ENCODE results near the gene SERPINE1. TPM values are rescaled to one million over a fixed set of nuclear protein-coding genes. Genes with fewer than 3 reads are reported as not detected.
A peak's percentile ranks its signal among the peaks of the same experiment; 100 is the strongest.

Gene SERPINE1
- total and polyA plus RNA-seq, 2 of the 4 experiments (the other 2 are of a cell fraction) = 1,441 to 2,783 TPM

DNA sequence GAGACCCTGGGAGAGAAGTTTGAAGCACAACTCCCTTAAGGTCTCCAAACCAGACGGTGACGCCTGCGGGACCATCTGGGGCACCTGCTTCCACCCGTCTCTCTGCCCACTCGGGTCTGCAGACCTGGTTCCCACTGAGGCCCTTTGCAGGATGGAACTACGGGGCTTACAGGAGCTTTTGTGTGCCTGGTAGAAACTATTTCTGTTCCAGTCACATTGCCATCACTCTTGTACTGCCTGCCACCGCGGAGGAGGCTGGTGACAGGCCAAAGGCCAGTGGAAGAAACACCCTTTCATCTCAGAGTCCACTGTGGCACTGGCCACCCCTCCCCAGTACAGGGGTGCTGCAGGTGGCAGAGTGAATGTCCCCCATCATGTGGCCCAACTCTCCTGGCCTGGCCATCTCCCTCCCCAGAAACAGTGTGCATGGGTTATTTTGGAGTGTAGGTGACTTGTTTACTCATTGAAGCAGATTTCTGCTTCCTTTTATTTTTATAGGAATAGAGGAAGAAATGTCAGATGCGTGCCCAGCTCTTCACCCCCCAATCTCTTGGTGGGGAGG, 10.8 kb downstream of the SERPINE1 start:
- POLR2A ChIA-PET (ENCODE audit: unreplicated experiment) = no interaction called here
- Histone ChIP-seq H2BK5ac (ENCODE audit: low read depth, low read length, poor library complexity, severe bottlenecking) (peak overlapping the region; percentile 88), H3K4me2 (ENCODE audit: low read depth, low read length) (no peak overlapping the region), H3K4me1 (ENCODE audit: control insufficient read depth, insufficient read depth, low read length) (peaks cover 22% of the 10 kb centered on the region; the same call in 1 of the 2 replicates), H3K14ac (replicated peaks; ENCODE audit: low read depth, low read length) (peak overlapping the region; percentile 89), H3K27me3 (ENCODE audit: control insufficient read depth, insufficient read depth, low read length) (no peaks in the 10 kb centered on the region), H3K9me3 (ENCODE audit: control insufficient read depth, insufficient read depth, low read length) (no peaks in the 10 kb centered on the region), H3K4me3 (ENCODE audit: insufficient read depth, low read depth, low read length) (no peak overlapping the region), H2BK120ac (ENCODE audit: low read depth, low read length) (peak overlapping the region; percentile 92), H2BK15ac (ENCODE audit: low read depth, low read length) (peak overlapping the region; percentile 64; the same call in 2 of the 3 replicates), H2AK5ac (ENCODE audit: low read depth, low read length) (peak overlapping the region; percentile 90), H3K23ac (ENCODE audit: low read depth, low read length) (peak overlapping the region; percentile 72; the same call in 1 of the 2 replicates), H3K9me1 (ENCODE audit: insufficient read depth, low read length) (peaks cover 8% of the 10 kb centered on the region), H3K27ac (ENCODE audit: insufficient read depth, low read length) (peak overlapping the region; percentile 70), H2BK20ac (ENCODE audit: low read depth, low read length) (peak overlapping the region; percentile 86), H3K18ac (ENCODE audit: low read depth, low read length) (peak overlapping the region; percentile 3; the same call in 1 of the 2 replicates), H3K36me3 (ENCODE audit: control insufficient read depth, insufficient read depth, low read length) (peaks cover 32% of the 10 kb centered on the region), H2AFZ (replicated peaks; ENCODE audit: low read length, poor library complexity) (peak overlapping the region; percentile 65), H3K56ac (ENCODE audit: extremely low read depth, insufficient read depth, low read length) (peak overlapping the region; percentile 76), H4K5ac (ENCODE audit: low read depth, low read length) (peak overlapping the region; percentile 28; the same call in 1 of the 2 replicates), H2AK9ac (replicated peaks; ENCODE audit: low read depth, low read length, poor library complexity) (peak overlapping the region; percentile 88), H3K9ac (ENCODE audit: low read depth, low read length) (peak overlapping the region; percentile 21; the same call in 1 of the 2 replicates), H3K4ac (ENCODE audit: low read depth, low read length) (peak overlapping the region; percentile 89), H3K79me1 (ENCODE audit: low read depth in 1 of 2, low read length in 2 of 2) (peaks cover 8 to 30% of the 10 kb centered on the region in 2 experiments; a peak in 3 of 4 replicates), H4K91ac (ENCODE audit: insufficient read depth, low read depth, low read length) (peak overlapping the region; percentile 69), H4K8ac (ENCODE audit: low read depth in 2 of 2, low read length in 2 of 2) (peak overlapping the region; percentile 77 to 81), H4K20me1 (ENCODE audit: insufficient read depth, low read length) (peaks cover 38% of the 10 kb centered on the region)
- TF ChIP-seq MAZ (IDR thresholded peaks at IDR 0.05; ENCODE audit: borderline replicate concordance, low read depth, low read length) (peak; percentile 13; the same call in 1 of the 2 replicates), BHLHE40 (IDR thresholded peaks at IDR 0.05; ENCODE audit: low read depth, low read length) (peak; percentile 10; the same call in 1 of the 2 replicates)
- TF ChIP-seq, protein P1, sequence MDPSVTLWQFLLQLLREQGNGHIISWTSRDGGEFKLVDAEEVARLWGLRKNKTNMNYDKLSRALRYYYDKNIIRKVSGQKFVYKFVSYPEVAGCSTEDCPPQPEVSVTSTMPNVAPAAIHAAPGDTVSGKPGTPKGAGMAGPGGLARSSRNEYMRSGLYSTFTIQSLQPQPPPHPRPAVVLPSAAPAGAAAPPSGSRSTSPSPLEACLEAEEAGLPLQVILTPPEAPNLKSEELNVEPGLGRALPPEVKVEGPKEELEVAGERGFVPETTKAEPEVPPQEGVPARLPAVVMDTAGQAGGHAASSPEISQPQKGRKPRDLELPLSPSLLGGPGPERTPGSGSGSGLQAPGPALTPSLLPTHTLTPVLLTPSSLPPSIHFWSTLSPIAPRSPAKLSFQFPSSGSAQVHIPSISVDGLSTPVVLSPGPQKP (IDR thresholded peaks at IDR 0.05; ENCODE audit: borderline replicate concordance, low read depth, low read length) = no peak
- TF ChIP-seq, protein P2, sequence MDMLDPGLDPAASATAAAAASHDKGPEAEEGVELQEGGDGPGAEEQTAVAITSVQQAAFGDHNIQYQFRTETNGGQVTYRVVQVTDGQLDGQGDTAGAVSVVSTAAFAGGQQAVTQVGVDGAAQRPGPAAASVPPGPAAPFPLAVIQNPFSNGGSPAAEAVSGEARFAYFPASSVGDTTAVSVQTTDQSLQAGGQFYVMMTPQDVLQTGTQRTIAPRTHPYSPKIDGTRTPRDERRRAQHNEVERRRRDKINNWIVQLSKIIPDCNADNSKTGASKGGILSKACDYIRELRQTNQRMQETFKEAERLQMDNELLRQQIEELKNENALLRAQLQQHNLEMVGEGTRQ (IDR thresholded peaks at IDR 0.05; ENCODE audit: low read depth, low read length) = peak; percentile 74
- dilution Hi-C loops (cut with HindIII; ENCODE audit: low sequenced_read_pairs, unreplicated experiment) (no loop called here), intact Hi-C loops (cut with micrococcal nuclease) (loop anchor here (1.0 kb wide), 1 partner anchor 43 kb away; no protein-coding TSS in a partner anchor), in situ Hi-C loops (cut with MboI; ENCODE audit: low sequenced_read_pairs) (loop anchor here (5.0 kb wide), 1 partner anchor 45 kb away; no protein-coding TSS in a partner anchor)
- BruUV-seq (replicated peaks) = TSS peak; percentile 88
- DNase-seq = no peak
- WGBS, 2 experiments (ENCODE audit: extremely low coverage in 2 of 2, insufficient read length in 1 of 2) = 77% methylated on average over 5 of the region's 9 CpGs; no CpG with 5 or more reads in 1 of the 2 experiments
- CTCF ChIA-PET = interaction anchor here (0.9 kb wide), 1 partner anchor 43 kb away, joined by 5 read pairs; no protein-coding TSS in a partner anchor
- no peak; the same call in 1 of the 2 replicates for ATAC-seq (ENCODE audit: low read depth)

All from IMR-90 (cell line).